Mesendoderm (in vitro differentiated cells): ENCODE data around the gene HTR7.
A peak's percentile ranks its signal among the peaks of the same experiment; 100 is the strongest.

Source experiments
- DNase-seq: peaks from one replicate; pipeline ENCODE4 v3.0.0; 2013
- H2AK5ac ChIP-seq: 2 replicates; pipeline ENCODE4 v1.6.1; 2013; ENCODE audit warnings: low read length, inconsistent platforms
- H2BK120ac ChIP-seq: 2 replicates; pipeline ENCODE4 v1.6.1; 2013; ENCODE audit warnings: low read depth, mild to moderate bottlenecking, low read length, moderate library complexity, mixed read lengths
- H2BK15ac ChIP-seq: replicated peaks from 2 replicates; pipeline ENCODE4 v1.6.1; 2013; ENCODE audit warnings: low read depth, mild to moderate bottlenecking, moderate library complexity
- H2BK5ac ChIP-seq: 2 replicates; pipeline ENCODE4 v1.6.1; 2013; ENCODE audit warnings: low read length, inconsistent platforms
- H3K18ac ChIP-seq: 2 replicates; pipeline ENCODE4 v1.6.1; 2013; ENCODE audit warnings: mild to moderate bottlenecking, low read length, mixed read lengths
- H3K23ac ChIP-seq: one replicate; pipeline ENCODE4 v1.6.1; 2013; ENCODE audit warnings: low read length
- H3K27ac ChIP-seq: 2 replicates; pipeline ENCODE4 v1.5.1; 2013; ENCODE audit warnings: low read depth, mild to moderate bottlenecking, inconsistent platforms, low read length, moderate library complexity
- H3K27me3 ChIP-seq: 2 replicates; pipeline ENCODE4 v1.6.1; 2013; ENCODE audit warnings: low read length, control low read depth, mild to moderate bottlenecking, inconsistent platforms; ENCODE audit not compliant: insufficient read depth, poor library complexity
- H3K36me3 ChIP-seq: 2 replicates; pipeline ENCODE4 v1.6.1; 2013; ENCODE audit warnings: low read length, inconsistent platforms; ENCODE audit not compliant: control insufficient read depth, insufficient read depth
- H3K4ac ChIP-seq: one replicate; pipeline ENCODE4 v1.6.1; 2013; ENCODE audit warnings: low read depth, mild to moderate bottlenecking, low read length, moderate library complexity
- H3K4me1 ChIP-seq: 2 replicates; pipeline ENCODE4 v1.6.1; 2013; ENCODE audit warnings: low read depth, low read length, inconsistent platforms; ENCODE audit not compliant: control insufficient read depth
- H3K4me2 ChIP-seq: 2 replicates; pipeline ENCODE4 v1.6.1; 2013; ENCODE audit warnings: low read length
- H3K4me3 ChIP-seq: 2 replicates; pipeline ENCODE4 v1.5.1; 2013; ENCODE audit warnings: mild to moderate bottlenecking, low read length
- H3K56ac ChIP-seq: one replicate; pipeline ENCODE4 v1.6.1; 2013; ENCODE audit warnings: low read length
- H3K79me1 ChIP-seq: 2 replicates; pipeline ENCODE4 v1.6.1; 2013; ENCODE audit warnings: low read length, inconsistent platforms
- H3K79me2 ChIP-seq: 2 replicates; pipeline ENCODE4 v1.6.1; 2013; ENCODE audit warnings: mild to moderate bottlenecking, low read length; ENCODE audit not compliant: control insufficient read depth, insufficient read depth
- H3K9ac ChIP-seq: 2 replicates; pipeline ENCODE4 v1.6.1; 2013; ENCODE audit warnings: low read length, inconsistent platforms
- H4K5ac ChIP-seq: one replicate; pipeline ENCODE4 v1.6.1; 2013; ENCODE audit warnings: low read length
- H4K8ac ChIP-seq: one replicate; pipeline ENCODE4 v1.6.1; 2013; ENCODE audit warnings: low read depth, mild to moderate bottlenecking, control low read depth, low read length, moderate library complexity
- WGBS: extraction: QIAGEN DNeasy Blood & Tissue Kit; methylation state at CpG from one replicate; pipeline ENCODE4 v1.1.7; 2013; ENCODE audit warnings: low lambda C conversion rate, missing lambda C conversion rate; ENCODE audit not compliant: insufficient coverage; ENCODE audit errors: extremely low coverage; 5-methylcytosine and 5-hydroxymethylcytosine counted together

Gene HTR7

GRCh38 chr10:90787393-90788198, 70.2 kb downstream of the HTR7 start:
- peak overlapping the region; percentile 11 for H3K56ac ChIP-seq
- no peaks in the 10 kb centered on the region for H3K36me3 ChIP-seq
- no peaks in the 10 kb centered on the region for H3K27me3 ChIP-seq
- H3K18ac ChIP-seq, result no peak overlapping the region
- no peak overlapping the region for H3K9ac ChIP-seq
- no peak overlapping the region for H2BK120ac ChIP-seq
- H2BK15ac ChIP-seq, result no peak overlapping the region
- no peak overlapping the region for H2AK5ac ChIP-seq
- H4K5ac ChIP-seq, result no peak overlapping the region
- no peak overlapping the region for H3K4me2 ChIP-seq
- H3K4ac ChIP-seq, result no peak overlapping the region
- H3K4me1 ChIP-seq, result peaks cover 2% of the 10 kb centered on the region
- DNase-seq, result peak; percentile 78
- H3K23ac ChIP-seq, result no peak overlapping the region
- H3K4me3 ChIP-seq, result no peak overlapping the region
- WGBS, result no CpG with 5 or more reads among the region's 9 CpGs
- H4K8ac ChIP-seq, result no peak overlapping the region
- peaks cover 27% of the 10 kb centered on the region for H3K79me2 ChIP-seq
- H3K79me1 ChIP-seq, result peaks cover 2% of the 10 kb centered on the region
- no peak overlapping the region for H2BK5ac ChIP-seq
- no peak overlapping the region for H3K27ac ChIP-seq

- no peak overlapping the region for H3K18ac ChIP-seq
- H2BK15ac ChIP-seq, result no peak overlapping the region
These were observed 72.1 kb downstream of the HTR7 start for GRCh38 chr10:90785782-90786181.

GRCh38 chr10:90784771-90785170, 73.1 kb downstream of the HTR7 start:
- Histone ChIP-seq H3K56ac (no peak overlapping the region), H2BK120ac (no peak overlapping the region), H3K4me2 (no peak overlapping the region), H3K23ac (no peak overlapping the region), H3K79me1 (peaks cover 5% of the 10 kb centered on the region), H3K4me3 (no peak overlapping the region), H3K4ac (no peak overlapping the region), H3K18ac (peak overlapping the region; percentile 18), H2AK5ac (no peak overlapping the region), H3K4me1 (peaks cover 4% of the 10 kb centered on the region), H3K27ac (no peak overlapping the region), H3K36me3 (no peaks in the 10 kb centered on the region), H4K8ac (no peak overlapping the region), H2BK15ac (no peak overlapping the region), H3K27me3 (no peaks in the 10 kb centered on the region), H3K9ac (no peak overlapping the region), H3K79me2 (peaks cover 35% of the 10 kb centered on the region), H2BK5ac (no peak overlapping the region), H4K5ac (no peak overlapping the region)
- DNase-seq, result no peak
- no CpG with 5 or more reads among the region's 4 CpGs for WGBS

More at GRCh38 chr10:90785782-90786181, 72.1 kb downstream of the HTR7 start:
- Histone ChIP-seq H3K9ac (no peak overlapping the region), H3K4me2 (no peak overlapping the region), H2AK5ac (no peak overlapping the region), H3K23ac (no peak overlapping the region), H3K27me3 (no peaks in the 10 kb centered on the region), H3K79me2 (peaks cover 32% of the 10 kb centered on the region), H3K56ac (no peak overlapping the region), H3K36me3 (no peaks in the 10 kb centered on the region), H4K5ac (no peak overlapping the region), H3K27ac (no peak overlapping the region), H3K4ac (no peak overlapping the region), H3K4me1 (peaks cover 4% of the 10 kb centered on the region), H2BK5ac (no peak overlapping the region), H4K8ac (no peak overlapping the region), H3K4me3 (no peak overlapping the region), H3K79me1 (peaks cover 2% of the 10 kb centered on the region), H2BK120ac (no peak overlapping the region)
- DNase-seq, result peak; percentile 82
- WGBS, result no CpG with 5 or more reads among the region's 4 CpGs

- Histone ChIP-seq H2BK120ac (no peak overlapping the region), H3K18ac (no peak overlapping the region), H3K4ac (no peak overlapping the region), H3K56ac (no peak overlapping the region), H3K23ac (no peak overlapping the region), H4K5ac (no peak overlapping the region), H2BK5ac (no peak overlapping the region), H4K8ac (no peak overlapping the region), H3K4me2 (no peak overlapping the region), H3K4me1 (peaks cover 2% of the 10 kb centered on the region), H3K36me3 (no peaks in the 10 kb centered on the region), H2AK5ac (no peak overlapping the region), H3K79me1 (peaks cover 7% of the 10 kb centered on the region), H3K9ac (no peak overlapping the region), H2BK15ac (no peak overlapping the region), H3K4me3 (no peak overlapping the region), H3K79me2 (peaks cover 38% of the 10 kb centered on the region), H3K27me3 (no peaks in the 10 kb centered on the region), H3K27ac (no peak overlapping the region)
- no peak for DNase-seq
- no CpG with 5 or more reads among the region's 4 CpGs for WGBS
These were observed 77.4 kb downstream of the HTR7 start for GRCh38 chr10:90780488-90780887.

- Histone ChIP-seq H3K56ac (no peak overlapping the region), H2BK5ac (no peak overlapping the region), H2BK120ac (no peak overlapping the region), H3K23ac (no peak overlapping the region), H3K4me2 (no peak overlapping the region), H3K79me1 (peaks cover 7% of the 10 kb centered on the region), H3K18ac (no peak overlapping the region), H3K4me3 (no peak overlapping the region), H4K5ac (no peak overlapping the region), H3K9ac (no peak overlapping the region), H3K79me2 (peaks cover 29% of the 10 kb centered on the region), H4K8ac (no peak overlapping the region), H3K27me3 (no peaks in the 10 kb centered on the region), H3K27ac (no peak overlapping the region), H3K36me3 (no peaks in the 10 kb centered on the region), H2BK15ac (no peak overlapping the region), H2AK5ac (no peak overlapping the region), H3K4ac (no peak overlapping the region), H3K4me1 (peaks cover 5% of the 10 kb centered on the region)
- WGBS, result no CpG with 5 or more reads among the region's 3 CpGs
- peak; percentile 79 for DNase-seq
These were observed 78.3 kb downstream of the HTR7 start for GRCh38 chr10:90779548-90779947.

- Histone ChIP-seq H3K23ac (no peak overlapping the region), H3K4ac (no peak overlapping the region), H3K27ac (no peak overlapping the region), H2BK5ac (no peak overlapping the region), H4K5ac (peak overlapping the region; percentile 42), H3K4me2 (no peak overlapping the region), H3K27me3 (no peaks in the 10 kb centered on the region), H2BK120ac (no peak overlapping the region), H2AK5ac (no peak overlapping the region), H3K18ac (no peak overlapping the region), H3K4me3 (no peak overlapping the region), H3K9ac (no peak overlapping the region), H3K36me3 (no peaks in the 10 kb centered on the region), H2BK15ac (no peak overlapping the region), H3K79me2 (peaks cover 28% of the 10 kb centered on the region), H4K8ac (no peak overlapping the region), H3K79me1 (peaks cover 7% of the 10 kb centered on the region), H3K56ac (no peak overlapping the region), H3K4me1 (peaks cover 5% of the 10 kb centered on the region)
- no peak for DNase-seq
- no CpG with 5 or more reads among the region's 1 CpG for WGBS
These were observed 80.2 kb downstream of the HTR7 start for GRCh38 chr10:90777621-90778020.
